ENCODE measurements around the gene SH3D21.
A peak's percentile ranks its signal among the peaks of the same experiment; 100 is the strongest.

SH3D21 gene

GRCh38 chr1:36306210-36306901 lies at the start of gene SH3D21:
Gene SH3D21 (plus strand): TSS chr1:36306368. CDS start chr1:36306421, 53 bp downstream.
- DNase-seq (ENCODE audit: low read depth), result peak; percentile 24

- DNase-seq (ENCODE audit: low read depth), result no peak
Measured at GRCh38 chr1:36256558-36257374, 49.4 kb upstream of the SH3D21 start.

- DNase-seq (ENCODE audit: low read depth), result no peak
Measured at GRCh38 chr1:36257375-36257767, 48.8 kb upstream of the SH3D21 start.

- no peak for DNase-seq (ENCODE audit: low read depth)
Measured at GRCh38 chr1:36258960-36259344, 47.2 kb upstream of the SH3D21 start.

- DNase-seq (ENCODE audit: low read depth), result no peak
Measured at GRCh38 chr1:36268981-36269380, 37.2 kb upstream of the SH3D21 start.

GRCh38 chr1:36269408-36269838 lies 36.7 kb upstream of the SH3D21 start:
- peak; percentile 28 for DNase-seq (ENCODE audit: low read depth)

- DNase-seq (ENCODE audit: low read depth), result peak; percentile 25
Measured at GRCh38 chr1:36273024-36273423, 33.1 kb upstream of the SH3D21 start.

- no peak for DNase-seq (ENCODE audit: low read depth)
Measured at GRCh38 chr1:36274201-36274600, 32.0 kb upstream of the SH3D21 start.

GRCh38 chr1:36276688-36277087 lies 29.5 kb upstream of the SH3D21 start:
- no peak for DNase-seq (ENCODE audit: low read depth)

- DNase-seq (ENCODE audit: low read depth), result peak; percentile 53
Measured at GRCh38 chr1:36279110-36279788, 26.9 kb upstream of the SH3D21 start.

GRCh38 chr1:36279789-36280296 lies 26.3 kb upstream of the SH3D21 start:
- no peak for DNase-seq (ENCODE audit: low read depth)

GRCh38 chr1:36284061-36284460 lies 22.1 kb upstream of the SH3D21 start:
- no peak for DNase-seq (ENCODE audit: low read depth)

- no peak for DNase-seq (ENCODE audit: low read depth)
Measured at GRCh38 chr1:36284517-36284916, 21.7 kb upstream of the SH3D21 start.

GRCh38 chr1:36285443-36286101 lies 20.6 kb upstream of the SH3D21 start:
- DNase-seq (ENCODE audit: low read depth), result peak; percentile 86

GRCh38 chr1:36286802-36287201 lies 19.4 kb upstream of the SH3D21 start:
- DNase-seq (ENCODE audit: low read depth), result no peak

- no peak for DNase-seq (ENCODE audit: low read depth)
Measured at GRCh38 chr1:36287595-36287994, 18.6 kb upstream of the SH3D21 start.

GRCh38 chr1:36295390-36295789 lies 10.8 kb upstream of the SH3D21 start:
- DNase-seq (ENCODE audit: low read depth), result no peak

- no peak for DNase-seq (ENCODE audit: low read depth)
Measured at GRCh38 chr1:36297062-36297461, 9.1 kb upstream of the SH3D21 start.

GRCh38 chr1:36298640-36299039 lies 7.5 kb upstream of the SH3D21 start:
- DNase-seq (ENCODE audit: low read depth), result no peak

GRCh38 chr1:36300526-36300925 lies 5.6 kb upstream of the SH3D21 start:
- DNase-seq (ENCODE audit: low read depth), result no peak

- no peak for DNase-seq (ENCODE audit: low read depth)
Measured at GRCh38 chr1:36301220-36301619, 4.9 kb upstream of the SH3D21 start.

- no peak for DNase-seq (ENCODE audit: low read depth)
Measured at GRCh38 chr1:36303244-36303643, 2.9 kb upstream of the SH3D21 start.

All from amniotic epithelial cell (primary cell).